NK-92 treated with Interleukin-12 subunit alpha and Interleukin-12 subunit beta, amount 100 ng/mL, for 24 hours (cell line): ENCODE results near the gene DNAJC1.
"Not testable (repeated sequence)": the region's sequence is repeated elsewhere in the genome, so short reads cannot be mapped to it uniquely, and the experiment has no call there.

ENCODE experiments used
- DNase-seq: peaks from one replicate; lab custom pipeline; 2025; lab: John Stamatoyannopoulos, UW

Gene DNAJC1

GRCh38 chr10:21726601-21727225, 276.8 kb downstream of the DNAJC1 start:
- DNase-seq = no peak

- DNase-seq = peak; percentile 2
Observed at GRCh38 chr10:21724687-21725367, 278.7 kb downstream of the DNAJC1 start.

DNA sequence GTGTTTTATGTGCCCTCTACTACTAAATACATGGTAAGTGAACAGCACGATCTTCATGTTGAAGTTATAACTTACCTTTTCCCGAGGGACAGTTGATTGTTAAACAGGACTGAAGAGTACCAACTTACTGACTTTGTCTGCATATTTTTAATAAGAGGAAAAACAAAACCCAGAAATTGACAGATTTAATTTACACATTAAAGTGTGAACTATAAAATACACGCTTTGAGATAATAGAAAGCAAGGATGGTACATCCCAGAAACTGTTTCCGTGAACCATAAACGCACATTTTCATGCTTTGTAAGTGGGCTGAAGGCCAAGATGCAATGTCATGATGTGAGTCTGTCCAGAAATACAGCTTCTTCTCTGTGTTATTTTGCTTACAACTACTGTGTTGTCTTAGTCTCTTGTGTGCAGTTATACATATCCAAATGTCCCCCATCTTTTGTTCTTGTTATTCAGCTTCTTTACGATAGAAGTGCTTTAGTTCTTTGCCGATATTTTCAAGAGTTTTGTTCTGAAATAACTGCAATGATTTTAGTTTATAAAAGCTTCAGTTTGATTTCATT, 279.4 kb downstream of the DNAJC1 start:
- DNase-seq = no peak

DNA sequence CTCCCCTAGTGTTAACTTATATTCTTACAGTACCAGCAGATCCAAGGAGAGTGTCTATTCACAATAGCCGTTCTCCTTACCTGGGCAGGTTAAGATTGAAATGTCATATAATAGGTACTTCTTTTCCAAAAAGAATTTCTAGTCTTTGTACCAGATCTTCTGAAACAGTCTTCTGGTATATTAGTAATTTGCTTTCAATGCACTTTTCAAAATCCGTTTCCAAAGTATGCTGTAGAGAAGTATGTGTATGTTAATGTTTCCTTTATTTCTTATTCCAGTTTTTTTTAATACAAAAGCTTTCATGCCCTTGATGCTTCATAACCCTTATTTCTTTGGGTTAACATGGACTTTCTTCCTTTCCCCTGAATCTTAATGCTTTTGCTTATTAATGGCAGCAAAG, 281.3 kb downstream of the DNAJC1 start:
- no peak for DNase-seq

DNA sequence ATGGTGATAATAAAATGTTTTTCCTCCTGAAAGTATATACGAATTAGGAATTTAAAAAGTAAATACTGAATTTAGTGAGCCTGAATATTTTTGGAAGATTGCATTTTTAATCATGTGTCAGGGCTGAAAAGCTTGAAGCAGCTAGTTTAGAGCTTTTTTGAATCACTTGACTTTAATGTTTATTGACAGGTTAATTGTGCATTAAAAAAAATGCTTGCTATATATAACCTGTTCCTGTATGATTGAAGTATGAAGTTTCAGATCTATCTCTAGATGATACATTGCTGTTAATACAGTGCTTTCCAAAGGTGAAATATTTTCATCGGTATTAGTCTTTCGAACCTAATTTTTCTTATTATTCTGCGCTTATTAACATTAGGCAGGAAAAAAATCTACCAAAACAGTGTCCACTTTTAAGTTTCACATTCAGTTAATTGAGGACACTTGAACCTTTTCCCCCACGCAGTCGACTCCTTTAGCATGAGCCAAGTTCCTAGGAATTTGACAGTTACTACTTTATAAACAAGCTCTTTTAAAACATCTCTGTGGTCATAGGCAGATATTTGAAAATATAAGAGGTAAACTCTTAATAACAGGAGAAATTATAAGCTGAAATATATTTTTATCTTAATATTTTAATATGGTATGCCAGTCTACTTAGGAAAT, 282.4 kb downstream of the DNAJC1 start:
- no peak for DNase-seq

DNA sequence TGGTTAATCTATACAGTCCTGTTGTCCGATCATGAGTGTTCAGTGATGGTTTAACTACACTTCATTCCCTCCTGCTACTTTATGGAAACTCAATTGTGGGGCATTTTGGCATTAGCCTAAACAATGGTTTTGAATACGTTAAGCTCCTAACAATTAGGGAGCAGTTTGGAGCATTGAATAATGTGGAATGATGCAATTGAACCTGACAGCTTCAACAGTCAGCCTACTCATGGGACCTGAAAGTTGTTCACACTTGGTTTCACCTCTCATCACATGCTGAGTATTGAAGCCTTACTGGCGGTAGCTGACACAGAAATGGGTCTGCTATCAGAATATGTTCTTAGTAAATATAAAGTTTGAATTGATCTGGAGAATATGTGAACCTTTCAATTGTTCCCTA, 283.4 kb downstream of the DNAJC1 start:
- no peak for DNase-seq

DNA sequence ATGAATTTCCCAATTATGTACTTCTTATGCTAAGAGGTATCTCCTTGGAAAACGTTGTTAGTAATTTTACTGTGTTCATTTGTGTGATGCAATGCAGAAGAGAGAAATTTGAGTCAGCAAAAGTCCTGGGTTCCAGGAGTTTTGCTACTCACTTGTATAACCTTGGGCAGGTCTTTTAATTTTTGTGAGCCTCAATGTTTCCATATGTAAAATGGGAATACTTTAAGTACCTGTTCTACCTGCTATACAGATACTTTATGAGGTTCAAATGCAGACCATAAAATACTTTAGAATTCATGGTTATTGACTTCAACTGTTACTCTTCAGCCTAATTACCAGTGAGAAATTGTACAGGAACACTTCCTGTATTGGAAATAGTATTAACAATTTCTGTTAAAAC, 284.0 kb downstream of the DNAJC1 start:
- DNase-seq = no peak

DNA sequence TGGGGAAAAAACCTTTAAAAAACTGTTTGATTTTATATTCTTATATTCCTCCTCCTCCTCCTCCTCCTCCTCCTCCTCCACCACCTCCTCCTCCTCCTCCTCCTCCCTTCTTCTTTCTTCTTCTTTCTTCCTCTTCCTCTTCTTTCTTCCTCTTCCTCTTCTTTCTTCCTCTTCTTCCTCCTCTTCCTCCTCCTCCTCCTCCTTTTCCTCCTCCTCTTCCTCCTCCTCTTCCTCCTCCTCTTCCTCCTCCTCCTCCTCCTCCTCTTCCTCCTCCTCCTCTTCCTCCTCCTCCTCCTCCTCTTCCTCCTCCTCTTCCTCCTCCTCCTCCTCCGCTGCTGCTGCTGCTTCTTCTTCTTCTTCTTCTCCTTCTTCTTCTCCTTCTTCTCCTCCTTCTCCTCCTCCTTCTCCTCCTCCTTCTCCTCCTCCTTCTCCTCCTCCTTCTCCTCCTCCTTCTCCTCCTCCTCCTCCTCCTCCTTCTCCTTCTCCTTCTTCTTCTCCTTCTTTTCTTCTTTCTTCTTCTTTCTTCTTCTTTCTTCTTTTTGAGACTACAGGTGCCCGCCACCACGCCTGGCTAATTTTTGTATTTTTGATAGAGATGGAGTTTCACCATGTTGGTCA, 286.0 kb downstream of the DNAJC1 start:
- not testable (repeated sequence) for DNase-seq

- no peak for DNase-seq
Observed at GRCh38 chr10:21715531-21716195, 287.9 kb downstream of the DNAJC1 start.

- DNase-seq = no peak
Observed at GRCh38 chr10:21712975-21713374, 290.6 kb downstream of the DNAJC1 start.

DNA sequence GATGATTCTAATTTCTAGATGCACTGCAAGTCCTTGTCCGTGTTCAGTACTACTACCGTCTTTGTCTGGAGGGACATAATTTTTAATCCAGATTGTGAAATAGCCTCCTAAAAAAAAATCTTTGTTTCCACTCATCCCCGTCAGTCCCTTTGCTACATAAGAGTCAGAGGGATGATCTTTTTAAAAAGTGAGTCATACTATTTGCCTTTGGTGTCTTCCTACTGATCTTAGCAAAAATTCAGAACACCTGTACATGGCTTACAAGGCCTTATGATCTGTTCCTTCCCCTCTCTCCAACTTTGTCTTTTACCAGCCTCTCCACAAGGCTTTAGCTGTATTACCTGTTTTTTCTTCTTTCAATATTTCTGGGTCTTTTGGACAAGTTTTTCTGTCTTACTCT, 296.0 kb downstream of the DNAJC1 start:
- no peak for DNase-seq
